Measurements from ENCODE around the gene KCTD15. TPM values are rescaled to one million over a fixed set of nuclear protein-coding genes. Genes with fewer than 3 reads are reported as not detected.

Gene KCTD15
- total RNA-seq, 1 experiment from 2014 or later = 59.9 TPM

- no peaks in the 10 kb centered on the region; a peak in 1 of 4 replicates for H3K4me1 Mint-ChIP-seq
- H2BK15ac ChIP-seq (ENCODE audit: low read depth, low read length) = no peak overlapping the region
- no peak for DNase-seq
- H3K4me3 Mint-ChIP-seq = no peak overlapping the region; a peak in 1 of 5 replicates
- no peak overlapping the region for H3K56ac ChIP-seq (ENCODE audit: insufficient read length, low read depth, low read length)
- H4K20me1 ChIP-seq (ENCODE audit: control insufficient read depth, insufficient read depth, insufficient read length) = peaks cover 2% of the 10 kb centered on the region
- no peaks in the 10 kb centered on the region for H3K4me1 ChIP-seq (ENCODE audit: insufficient read depth, low read length)
- no peak overlapping the region for H2BK5ac ChIP-seq (ENCODE audit: insufficient read length, low read length)
- no peak overlapping the region for H4K91ac ChIP-seq (ENCODE audit: insufficient read length, low read depth, low read length)
- peaks cover 18 to 80% (median 65%) of the 10 kb centered on the region in 3 experiments for H3K36me3 Mint-ChIP-seq (ENCODE audit: insufficient read depth in 1 of 3, low read depth in 3 of 3)
- H3K4ac ChIP-seq (ENCODE audit: low read depth, low read length) = no peak overlapping the region
- H3K23me2 ChIP-seq (ENCODE audit: insufficient read length, low read depth, low read length, poor library complexity, severe bottlenecking) = no peaks in the 10 kb centered on the region
- no peaks in the 10 kb centered on the region for H3K27me3 Mint-ChIP-seq (ENCODE audit: low read depth)
- TF ChIP-seq CTCF (conservative IDR thresholded peaks at IDR 0.05) = no peak
- H2BK120ac ChIP-seq (ENCODE audit: low read depth, low read length, poor library complexity, severe bottlenecking) = no peak overlapping the region
- H3K18ac ChIP-seq (ENCODE audit: insufficient read length, low read depth, low read length) = no peak overlapping the region
- H3K27ac Mint-ChIP-seq = peak overlapping the region in 1 of 3 experiments; percentile 28; a peak in 1 of 7 replicates
- H3K14ac ChIP-seq (ENCODE audit: insufficient read depth, low read length) = no peak overlapping the region
- no peak overlapping the region for H2AK5ac ChIP-seq (ENCODE audit: insufficient read length, low read length)
- H2BK20ac ChIP-seq (ENCODE audit: low read depth, low read length, poor library complexity, severe bottlenecking) = no peak overlapping the region
- no CpG with 5 or more reads among the region's 6 CpGs for WGBS (ENCODE audit: extremely low coverage, insufficient read length, low lambda C conversion rate)
- no peaks in the 10 kb centered on the region for H3K9me3 ChIP-seq (ENCODE audit: control insufficient read depth, low read depth, low read length)
- H3K9ac ChIP-seq (ENCODE audit: extremely low read depth, insufficient read length, low read length) = no peak overlapping the region
- no peak overlapping the region for H2AFZ ChIP-seq (ENCODE audit: low read length)
- no peaks in the 10 kb centered on the region for H3K27me3 ChIP-seq (ENCODE audit: insufficient read depth, low read length)
- no peak overlapping the region for H3K27ac ChIP-seq (ENCODE audit: insufficient read length, low read depth, low read length)
- no peak overlapping the region for H4K5ac ChIP-seq (ENCODE audit: insufficient read length, low read depth, low read length)
- H3K4me2 ChIP-seq (ENCODE audit: insufficient read depth, insufficient read length, low read length) = no peak overlapping the region
- no peak overlapping the region for H4K8ac ChIP-seq (replicated peaks; ENCODE audit: insufficient read length, low read depth, low read length)
- no peak overlapping the region for H3T11ph ChIP-seq (ENCODE audit: low read length)
- no peaks in the 10 kb centered on the region for H3K79me2 ChIP-seq (ENCODE audit: insufficient read depth, low read length)
- no peak overlapping the region for H3K23ac ChIP-seq (ENCODE audit: insufficient read length, low read depth, low read length)
- H2BK12ac ChIP-seq (ENCODE audit: insufficient read length, low read depth, low read length) = no peak overlapping the region
- H3K9me3 Mint-ChIP-seq = no peaks in the 10 kb centered on the region
- no peaks in the 10 kb centered on the region for H3K79me1 ChIP-seq (ENCODE audit: insufficient read depth, low read depth, low read length, poor library complexity, severe bottlenecking)
Measured at GRCh38 chr19:33809960-33810359, 13.3 kb downstream of the KCTD15 start.

Data from H9 (cell line).